ENCODE results near the gene MCOLN1. TPM values are rescaled to one million over a fixed set of nuclear protein-coding genes. Genes with fewer than 3 reads are reported as not detected.

The MCOLN1 gene
- total RNA-seq, 4 donors from 2014 or later: 5.6 to 24.7 (median 8.0) TPM

DNA sequence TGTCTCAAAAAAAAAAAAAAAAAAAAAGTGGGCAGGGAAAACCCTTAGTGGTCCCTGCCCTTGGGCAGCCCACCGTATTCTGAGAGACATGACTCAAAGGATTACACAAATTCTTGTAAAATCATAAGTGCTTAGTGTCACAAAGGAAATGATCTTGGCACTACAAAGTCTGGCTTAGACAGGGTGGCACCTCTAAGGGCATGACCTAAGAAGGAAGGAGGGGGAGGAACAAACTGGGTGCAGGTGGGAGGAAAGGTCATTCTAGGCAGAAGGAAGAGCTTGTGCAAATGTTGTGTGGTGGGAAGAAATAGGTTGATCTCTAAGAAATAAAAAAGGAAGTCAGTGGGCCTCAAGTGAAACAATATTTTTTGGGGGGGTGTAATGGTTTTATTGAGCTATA is 23.5 kb downstream of the MCOLN1 start:
- no peak for TF ChIP-seq POLR2A (IDR thresholded peaks at IDR 0.05)
- TF ChIP-seq, protein P1, sequence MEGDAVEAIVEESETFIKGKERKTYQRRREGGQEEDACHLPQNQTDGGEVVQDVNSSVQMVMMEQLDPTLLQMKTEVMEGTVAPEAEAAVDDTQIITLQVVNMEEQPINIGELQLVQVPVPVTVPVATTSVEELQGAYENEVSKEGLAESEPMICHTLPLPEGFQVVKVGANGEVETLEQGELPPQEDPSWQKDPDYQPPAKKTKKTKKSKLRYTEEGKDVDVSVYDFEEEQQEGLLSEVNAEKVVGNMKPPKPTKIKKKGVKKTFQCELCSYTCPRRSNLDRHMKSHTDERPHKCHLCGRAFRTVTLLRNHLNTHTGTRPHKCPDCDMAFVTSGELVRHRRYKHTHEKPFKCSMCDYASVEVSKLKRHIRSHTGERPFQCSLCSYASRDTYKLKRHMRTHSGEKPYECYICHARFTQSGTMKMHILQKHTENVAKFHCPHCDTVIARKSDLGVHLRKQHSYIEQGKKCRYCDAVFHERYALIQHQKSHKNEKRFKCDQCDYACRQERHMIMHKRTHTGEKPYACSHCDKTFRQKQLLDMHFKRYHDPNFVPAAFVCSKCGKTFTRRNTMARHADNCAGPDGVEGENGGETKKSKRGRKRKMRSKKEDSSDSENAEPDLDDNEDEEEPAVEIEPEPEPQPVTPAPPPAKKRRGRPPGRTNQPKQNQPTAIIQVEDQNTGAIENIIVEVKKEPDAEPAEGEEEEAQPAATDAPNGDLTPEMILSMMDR (IDR thresholded peaks at IDR 0.05): no peak
- no peaks in the 10 kb centered on the region for H3K36me3 ChIP-seq
- no peaks in the 10 kb centered on the region for H3K9me3 ChIP-seq
- no peaks in the 10 kb centered on the region for H3K27me3 ChIP-seq
- H3K27ac ChIP-seq: no peak overlapping the region
- intact Hi-C loops (cut with DNase I; ENCODE audit: low total_unique reads): no loop called here
- no peak for DNase-seq
- no peaks in the 10 kb centered on the region for H3K4me1 ChIP-seq
- H3K4me3 ChIP-seq: no peak overlapping the region

DNA sequence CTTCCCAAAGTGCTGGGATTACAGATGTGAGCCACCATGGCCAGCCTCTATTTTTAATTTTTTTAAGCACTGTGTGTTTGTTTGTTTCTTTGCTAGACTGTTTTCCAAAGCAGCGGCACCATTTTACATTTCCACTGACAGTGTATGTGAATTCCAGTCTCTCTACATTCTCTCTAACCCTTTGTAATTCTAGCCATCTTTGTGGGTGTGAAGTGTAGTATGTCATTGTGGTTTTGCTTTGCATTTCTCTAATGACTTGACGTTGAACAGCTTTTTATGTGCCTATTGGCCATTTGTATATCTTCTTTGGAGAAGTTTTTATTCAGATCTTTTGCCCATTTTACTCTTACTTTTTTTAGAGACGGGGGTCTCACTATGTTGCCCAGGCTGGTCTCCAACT is 24.7 kb downstream of the MCOLN1 start:
- Histone ChIP-seq H3K36me3 (no peaks in the 10 kb centered on the region), H3K27ac (no peak overlapping the region), H3K4me1 (no peaks in the 10 kb centered on the region), H3K27me3 (no peaks in the 10 kb centered on the region), H3K4me3 (no peak overlapping the region), H3K9me3 (no peaks in the 10 kb centered on the region)
- no peak for DNase-seq
- intact Hi-C loops (cut with DNase I; ENCODE audit: low total_unique reads): no loop called here
- TF ChIP-seq, protein P1 (IDR thresholded peaks at IDR 0.05): no peak
- no peak for TF ChIP-seq POLR2A (IDR thresholded peaks at IDR 0.05)

DNA sequence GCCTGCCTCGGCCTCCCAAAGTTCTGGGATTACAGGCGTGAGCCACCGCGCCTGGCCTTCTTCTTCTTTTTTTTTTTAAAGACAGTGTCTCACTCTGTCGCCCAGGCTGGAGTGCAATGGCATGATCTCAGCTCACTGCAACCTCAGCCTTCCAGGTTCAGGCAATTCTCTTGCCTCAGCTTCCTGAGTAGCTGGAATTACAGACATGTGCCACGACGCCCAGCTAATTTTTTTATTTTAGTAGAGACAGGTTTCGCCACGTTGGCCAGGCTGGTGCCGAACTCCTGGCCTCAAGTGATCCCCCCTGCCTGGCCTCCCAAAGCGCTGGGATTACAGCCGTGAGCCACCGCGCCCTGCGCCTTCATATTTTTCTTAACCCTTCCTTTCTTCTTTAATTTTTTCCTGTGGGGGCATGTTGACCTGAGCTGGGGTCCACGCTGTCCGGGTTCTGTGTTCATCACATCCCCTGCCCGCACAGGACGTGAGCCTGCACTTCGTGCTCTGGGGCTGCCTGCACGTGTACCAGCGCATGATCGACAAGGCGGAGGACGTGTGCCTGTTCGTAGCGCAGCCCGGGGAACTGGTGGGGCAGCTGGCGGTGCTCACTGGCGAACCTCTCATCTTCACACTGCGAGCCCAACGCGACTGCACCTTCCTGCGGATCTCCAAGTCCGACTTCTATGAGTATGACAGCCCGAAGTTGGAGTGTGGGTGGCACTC is 27.2 kb downstream of the MCOLN1 start:
- H3K36me3 ChIP-seq: no peaks in the 10 kb centered on the region
- no peak for DNase-seq
- no peak overlapping the region for H3K4me3 ChIP-seq
- no peaks in the 10 kb centered on the region for H3K4me1 ChIP-seq
- H3K9me3 ChIP-seq: no peaks in the 10 kb centered on the region
- intact Hi-C loops (cut with DNase I; ENCODE audit: low total_unique reads): no loop called here
- H3K27ac ChIP-seq: no peak overlapping the region
- TF ChIP-seq, protein P1 (IDR thresholded peaks at IDR 0.05): no peak
- no peak for TF ChIP-seq POLR2A (IDR thresholded peaks at IDR 0.05)
- H3K27me3 ChIP-seq: no peaks in the 10 kb centered on the region

DNA sequence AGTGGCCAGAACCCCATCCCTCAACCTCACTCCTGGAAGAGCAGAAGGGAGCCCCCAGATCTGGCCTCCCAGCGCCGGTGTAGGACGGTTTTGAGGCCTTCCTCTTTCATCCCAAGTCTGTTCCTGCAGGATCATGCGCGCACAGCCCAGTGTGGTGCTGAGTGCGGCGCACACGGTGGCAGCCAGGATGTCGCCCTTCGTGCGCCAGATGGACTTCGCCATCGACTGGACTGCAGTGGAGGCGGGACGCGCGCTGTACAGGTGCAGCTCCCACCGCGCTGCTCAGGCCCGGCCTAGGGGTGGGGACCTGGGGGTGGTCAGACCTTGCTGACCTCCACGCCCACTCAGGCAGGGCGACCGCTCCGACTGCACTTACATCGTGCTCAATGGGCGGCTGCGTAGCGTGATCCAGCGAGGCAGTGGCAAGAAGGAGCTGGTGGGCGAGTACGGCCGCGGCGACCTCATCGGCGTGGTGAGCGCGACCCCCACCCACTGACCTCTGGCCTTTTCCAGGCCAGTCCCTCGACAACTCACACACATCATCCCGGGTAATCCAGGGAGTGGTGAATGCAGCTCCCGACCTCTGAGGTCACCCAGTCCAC is 27.8 kb downstream of the MCOLN1 start:
- Histone ChIP-seq H3K27ac (no peak overlapping the region), H3K36me3 (no peaks in the 10 kb centered on the region), H3K27me3 (no peaks in the 10 kb centered on the region), H3K9me3 (no peaks in the 10 kb centered on the region), H3K4me1 (no peaks in the 10 kb centered on the region), H3K4me3 (no peak overlapping the region)
- intact Hi-C loops (cut with DNase I; ENCODE audit: low total_unique reads): no loop called here
- DNase-seq: no peak
- TF ChIP-seq, protein P1 (IDR thresholded peaks at IDR 0.05): no peak
- TF ChIP-seq POLR2A (IDR thresholded peaks at IDR 0.05): no peak

DNA sequence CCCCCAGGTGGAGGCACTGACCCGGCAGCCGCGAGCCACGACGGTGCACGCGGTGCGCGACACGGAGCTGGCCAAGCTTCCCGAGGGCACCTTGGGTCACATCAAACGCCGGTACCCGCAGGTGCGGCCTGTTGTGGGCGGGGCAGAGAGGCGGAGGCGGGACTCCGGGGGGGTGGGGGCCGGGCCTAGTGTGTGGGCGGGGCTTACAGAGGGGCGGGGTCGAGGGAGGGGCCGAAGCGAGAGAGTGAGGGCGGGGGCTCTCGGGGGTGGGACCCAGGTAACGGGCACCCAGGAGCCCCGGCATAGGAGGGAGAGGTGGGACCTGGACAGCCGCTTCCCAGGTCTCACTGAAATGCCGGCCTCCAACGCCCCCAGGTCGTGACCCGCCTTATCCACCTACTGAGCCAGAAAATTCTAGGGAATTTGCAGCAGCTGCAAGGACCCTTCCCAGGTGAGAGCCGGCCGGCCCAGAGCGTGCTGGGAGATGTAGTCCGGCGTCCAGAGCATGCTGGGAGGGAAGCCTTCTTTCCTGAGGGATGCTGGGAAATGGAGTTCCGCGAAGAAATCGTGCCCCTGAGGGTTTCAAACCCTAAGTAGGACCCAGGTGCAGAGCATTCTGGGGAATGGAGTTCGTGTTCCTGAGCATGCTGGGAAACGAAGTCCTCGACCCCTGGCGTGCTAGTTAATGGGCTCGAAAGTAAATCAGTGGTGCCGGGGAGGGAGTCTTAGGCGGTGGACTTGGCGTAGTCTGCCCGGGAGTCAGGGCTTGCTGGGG is 28.8 kb downstream of the MCOLN1 start:
- no peaks in the 10 kb centered on the region for H3K36me3 ChIP-seq
- peak; percentile 56 to 68 for DNase-seq
- H3K27ac ChIP-seq: no peak overlapping the region
- H3K4me3 ChIP-seq: no peak overlapping the region
- intact Hi-C loops (cut with DNase I; ENCODE audit: low total_unique reads): no loop called here
- TF ChIP-seq, protein P1 (IDR thresholded peaks at IDR 0.05): no peak
- TF ChIP-seq POLR2A (IDR thresholded peaks at IDR 0.05): no peak
- no peaks in the 10 kb centered on the region for H3K27me3 ChIP-seq
- H3K4me1 ChIP-seq: no peaks in the 10 kb centered on the region
- no peaks in the 10 kb centered on the region for H3K9me3 ChIP-seq
